PC-3 (cell line): Measurements from ENCODE around the gene ZNRF2.

Experiments
- CTCF ChIP-seq: fragments of 300-600 bp; sonication (generic); conservative IDR thresholded peaks from 2 replicates; pipeline ENCODE4 v1.5.1; 2017; ENCODE audit warnings: antibody characterized with exemption, low read depth, mild to moderate bottlenecking, low read length
- EZH2phosphoT487 ChIP-seq: fragments of 300-600 bp; sonication (generic); IDR thresholded peaks from 2 replicates; pipeline ENCODE4 v1.6.1; 2018; ENCODE audit warnings: mild to moderate bottlenecking, antibody characterized with exemption, low read length, borderline replicate concordance

- TF ChIP-seq CTCF (no peak), EZH2phosphoT487 (no peak)
These were observed 70.4 kb downstream of the ZNRF2 start for GRCh38 chr7:30354791-30355190.
